Measurements from ENCODE around the gene NKX3-2. TPM values are rescaled to one million over a fixed set of nuclear protein-coding genes. Genes with fewer than 3 reads are reported as not detected.
"Not testable (repeated sequence)": the region's sequence is repeated elsewhere in the genome, so short reads cannot be mapped to it uniquely, and the experiment has no call there.

The NKX3-2 gene
- polyA plus RNA-seq = not detected

DNA sequence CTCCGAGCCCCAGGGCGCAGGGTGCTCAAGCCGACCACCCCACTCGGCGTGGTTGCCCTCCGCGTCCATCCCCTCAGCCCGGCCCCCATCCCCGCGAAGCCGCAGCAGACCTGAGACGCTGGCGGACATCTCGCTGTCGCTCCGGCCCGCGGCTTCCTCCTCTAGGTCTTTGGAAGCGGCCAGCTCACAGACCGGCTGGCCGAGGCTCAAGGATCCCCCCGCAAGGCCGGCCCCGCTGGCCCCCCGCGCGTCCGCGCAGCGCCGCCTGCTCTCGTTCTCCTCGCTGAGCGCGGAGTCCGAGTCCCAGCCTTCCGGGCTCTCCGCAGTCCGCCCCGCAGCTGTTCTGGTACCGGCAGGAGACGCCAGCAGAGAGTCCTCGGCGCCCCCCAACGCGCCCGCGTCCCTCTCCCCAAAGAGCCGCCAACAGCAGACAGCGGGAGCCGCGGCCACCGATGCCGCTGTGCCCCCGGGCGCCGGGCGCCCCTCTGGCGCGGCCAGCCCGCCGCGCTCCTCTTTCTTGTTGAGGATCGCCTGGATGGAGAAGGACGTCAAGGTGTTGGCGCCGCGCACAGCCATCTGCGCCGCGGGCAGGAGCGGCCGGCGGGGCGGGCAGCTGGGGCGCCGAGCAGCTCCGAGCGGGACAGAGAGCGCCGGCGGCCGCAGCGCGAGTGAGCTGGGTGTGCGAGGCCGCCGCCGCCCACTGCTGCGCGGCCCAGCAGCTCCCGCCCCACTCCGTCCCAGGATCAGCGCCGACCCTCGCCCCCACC, at the start of gene NKX3-2:
Gene NKX3-2, minus strand, starts transcription at position 670 of the 767 bp plus-strand sequence. Its CDS starts 94 bp downstream, at position 576.
- Mint-ChIP-seq H3K4me1 (peaks cover 33 to 48% of the 10 kb centered on the region in 2 donors), H3K27ac (no peak within 1 kb of the TSS), H3K36me3 (peaks cover 0 to 3% (median 3%) of the 10 kb centered on the region in 3 donors), H3K9me3 (peaks cover 0 to 19% (median 3%) of the 10 kb centered on the region in 6 donors), H3K27me3 (ENCODE audit: low read depth in 3 of 3) (peaks cover 44 to 64% (median 62%) of the 10 kb centered on the region in 3 donors), H3K4me3 (peak within 1 kb of the TSS; percentile 77 to 87 (median 83))
- no peak for DNase-seq

DNA sequence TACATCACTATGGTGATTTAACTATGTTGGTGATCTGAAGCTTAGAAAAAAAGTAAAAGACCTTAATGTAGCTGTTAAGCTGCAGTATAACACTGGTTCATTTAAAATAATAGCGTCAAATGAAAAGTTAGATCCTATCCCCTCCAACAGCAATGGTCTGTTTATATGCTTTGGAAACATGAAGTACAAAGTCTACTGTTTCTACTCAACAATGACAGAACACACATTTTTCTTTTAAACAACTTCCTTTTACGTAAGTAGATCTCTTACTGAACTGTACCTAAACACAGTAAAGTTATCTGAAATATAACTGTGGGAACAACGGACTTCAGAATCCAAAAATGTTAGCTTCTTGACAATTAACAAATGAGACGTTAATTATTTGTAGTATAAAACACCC, 47.9 kb upstream of the NKX3-2 start:
- no peak overlapping the region for H3K27ac Mint-ChIP-seq
- no peaks in the 10 kb centered on the region for H3K4me1 Mint-ChIP-seq
- H3K9me3 Mint-ChIP-seq = no peaks in the 10 kb centered on the region
- DNase-seq = no peak
- peaks cover 32 to 56% (median 34%) of the 10 kb centered on the region in 3 donors for H3K36me3 Mint-ChIP-seq
- no peaks in the 10 kb centered on the region for H3K27me3 Mint-ChIP-seq (ENCODE audit: low read depth in 3 of 3)
- H3K4me3 Mint-ChIP-seq = no peak overlapping the region

GRCh38 chr4:13590766-13591165, 46.5 kb upstream of the NKX3-2 start:
- H3K4me3 Mint-ChIP-seq = no peak overlapping the region
- peak overlapping the region in 1 of 6 donors; percentile 17 for H3K27ac Mint-ChIP-seq
- H3K36me3 Mint-ChIP-seq = peaks cover 33 to 54% (median 42%) of the 10 kb centered on the region in 3 donors
- no peaks in the 10 kb centered on the region for H3K4me1 Mint-ChIP-seq
- no peak for DNase-seq
- H3K9me3 Mint-ChIP-seq = no peaks in the 10 kb centered on the region
- H3K27me3 Mint-ChIP-seq (ENCODE audit: low read depth in 3 of 3) = peaks cover 0 to under 1% (median 0%) of the 10 kb centered on the region in 3 donors

GRCh38 chr4:13588954-13589353, 44.6 kb upstream of the NKX3-2 start:
- DNase-seq = no peak
- H3K4me3 Mint-ChIP-seq = no peak overlapping the region
- H3K9me3 Mint-ChIP-seq = no peaks in the 10 kb centered on the region
- peaks cover 43 to 56% (median 48%) of the 10 kb centered on the region in 3 donors for H3K36me3 Mint-ChIP-seq
- peaks cover 0 to 2% (median 0%) of the 10 kb centered on the region in 3 donors for H3K27me3 Mint-ChIP-seq (ENCODE audit: low read depth in 3 of 3)
- H3K4me1 Mint-ChIP-seq = peaks cover 6 to 8% of the 10 kb centered on the region in 2 donors
- H3K27ac Mint-ChIP-seq = peak overlapping the region in 1 of 6 donors; percentile 34

DNA sequence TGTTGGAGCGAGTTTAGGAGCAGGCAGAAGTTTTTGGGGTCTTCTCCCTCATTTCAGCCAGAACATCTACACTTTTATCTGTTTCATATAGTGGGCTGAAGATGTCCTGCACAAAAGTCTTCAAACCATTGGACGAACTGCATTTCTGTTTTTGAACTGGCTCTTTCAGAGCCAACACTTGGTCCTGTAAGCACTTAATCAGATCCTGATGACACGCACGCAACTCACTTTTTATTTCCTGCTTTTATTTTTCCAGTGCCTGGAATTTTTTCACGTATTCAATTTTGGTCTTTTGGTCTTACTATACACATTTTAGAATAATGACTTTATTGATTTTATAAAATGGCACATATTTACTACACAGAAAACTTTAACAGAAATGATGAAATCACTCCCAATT, 40.2 kb upstream of the NKX3-2 start:
- peak overlapping the region in 1 of 6 donors; percentile 8 for H3K27ac Mint-ChIP-seq
- peaks cover 44 to 70% (median 55%) of the 10 kb centered on the region in 3 donors for H3K36me3 Mint-ChIP-seq
- no peak for DNase-seq
- H3K27me3 Mint-ChIP-seq (ENCODE audit: low read depth in 3 of 3) = peaks cover 0 to 2% (median 2%) of the 10 kb centered on the region in 3 donors
- no peak overlapping the region for H3K4me3 Mint-ChIP-seq
- H3K9me3 Mint-ChIP-seq = no peaks in the 10 kb centered on the region
- peaks cover 10 to 14% of the 10 kb centered on the region in 2 donors for H3K4me1 Mint-ChIP-seq

- Mint-ChIP-seq H3K36me3 (peaks cover 28 to 60% (median 48%) of the 10 kb centered on the region in 3 donors), H3K4me3 (no peak overlapping the region), H3K9me3 (no peaks in the 10 kb centered on the region), H3K27ac (no peak overlapping the region), H3K27me3 (ENCODE audit: low read depth in 3 of 3) (peaks cover 0 to 2% (median 0%) of the 10 kb centered on the region in 3 donors), H3K4me1 (peaks cover 10 to 14% of the 10 kb centered on the region in 2 donors)
- no peak for DNase-seq
These were observed 35.7 kb upstream of the NKX3-2 start for GRCh38 chr4:13580036-13580435.

DNA sequence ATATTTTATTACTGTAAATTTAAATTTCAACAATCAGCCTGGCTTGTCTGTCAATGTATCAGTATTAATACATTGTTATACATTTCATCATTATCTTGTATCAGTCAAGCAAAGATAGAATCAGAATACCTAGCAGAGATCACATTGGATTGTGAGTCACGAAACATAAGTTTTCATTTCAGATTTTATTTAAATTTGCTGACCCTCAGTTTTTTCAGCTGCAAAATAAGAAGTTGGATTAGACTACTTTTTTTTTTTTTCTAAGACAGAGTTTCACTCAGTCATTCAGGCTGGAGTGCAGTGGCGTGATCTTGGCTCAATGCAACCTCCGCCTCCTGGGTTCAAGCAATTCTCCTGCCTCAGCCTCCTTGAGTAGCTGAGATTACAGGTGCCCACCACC, 33.4 kb upstream of the NKX3-2 start:
- H3K27ac Mint-ChIP-seq = no peak overlapping the region

GRCh38 chr4:13570916-13571315, 26.6 kb upstream of the NKX3-2 start:
- Mint-ChIP-seq H3K4me1 (no peaks in the 10 kb centered on the region), H3K27me3 (ENCODE audit: low read depth in 3 of 3) (peaks cover 0 to 2% (median 0%) of the 10 kb centered on the region in 3 donors), H3K27ac (no peak overlapping the region), H3K9me3 (no peaks in the 10 kb centered on the region), H3K4me3 (no peak overlapping the region), H3K36me3 (peaks cover 48 to 53% (median 52%) of the 10 kb centered on the region in 3 donors)
- no peak for DNase-seq

More for the DNA sequence above, 33.4 kb upstream of the NKX3-2 start:
- H3K9me3 Mint-ChIP-seq = no peaks in the 10 kb centered on the region
- H3K4me3 Mint-ChIP-seq = no peak overlapping the region
- no peaks in the 10 kb centered on the region for H3K4me1 Mint-ChIP-seq
- no peak for DNase-seq
- peaks cover 0 to 2% (median under 1%) of the 10 kb centered on the region in 3 donors for H3K27me3 Mint-ChIP-seq (ENCODE audit: low read depth in 3 of 3)
- peaks cover 27 to 61% (median 47%) of the 10 kb centered on the region in 3 donors for H3K36me3 Mint-ChIP-seq

DNA sequence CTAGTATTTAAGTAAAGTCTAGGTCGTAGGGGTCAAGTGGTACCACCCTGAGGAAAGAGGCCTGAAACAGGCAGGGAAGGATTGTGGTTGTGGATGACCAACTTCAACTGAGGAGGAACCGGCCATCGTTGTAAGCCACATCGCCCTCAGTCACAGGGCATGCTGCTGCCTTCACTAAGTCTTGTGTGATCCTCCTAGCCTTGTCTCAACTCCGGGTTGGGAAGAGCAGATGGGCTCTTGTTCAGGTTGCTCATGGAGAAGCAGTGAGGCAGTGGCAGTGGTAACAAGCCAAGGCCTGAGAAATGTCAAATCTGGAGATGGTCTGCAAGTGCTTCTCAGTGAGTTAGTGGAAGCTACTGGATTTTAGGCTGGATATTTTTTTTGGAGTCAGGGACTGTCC, 22.8 kb upstream of the NKX3-2 start:
- Mint-ChIP-seq H3K4me3 (no peak overlapping the region), H3K27ac (no peak overlapping the region), H3K9me3 (no peaks in the 10 kb centered on the region), H3K36me3 (peaks cover 40 to 42% (median 42%) of the 10 kb centered on the region in 3 donors), H3K4me1 (no peaks in the 10 kb centered on the region), H3K27me3 (ENCODE audit: low read depth in 3 of 3) (no peaks in the 10 kb centered on the region)
- no peak for DNase-seq

- H3K27me3 Mint-ChIP-seq (ENCODE audit: low read depth in 3 of 3) = peaks cover 0 to 2% (median 0%) of the 10 kb centered on the region in 3 donors
- peaks cover 13 to 24% (median 15%) of the 10 kb centered on the region in 3 donors for H3K36me3 Mint-ChIP-seq
- no peak for DNase-seq
- no peak overlapping the region for H3K4me3 Mint-ChIP-seq
- H3K9me3 Mint-ChIP-seq = peaks cover 0 to 2% (median 0%) of the 10 kb centered on the region in 6 donors
- no peaks in the 10 kb centered on the region for H3K4me1 Mint-ChIP-seq
- no peak overlapping the region for H3K27ac Mint-ChIP-seq
These were observed 18.6 kb upstream of the NKX3-2 start for GRCh38 chr4:13562876-13563275.

GRCh38 chr4:13561673-13562072, 17.4 kb upstream of the NKX3-2 start:
- Mint-ChIP-seq H3K4me1 (no peaks in the 10 kb centered on the region), H3K27me3 (ENCODE audit: low read depth in 3 of 3) (peaks cover 3 to 9% (median 4%) of the 10 kb centered on the region in 3 donors), H3K9me3 (peaks cover 0 to 2% (median 0%) of the 10 kb centered on the region in 6 donors), H3K4me3 (no peak overlapping the region), H3K36me3 (peaks cover 9 to 25% (median 11%) of the 10 kb centered on the region in 3 donors), H3K27ac (no peak overlapping the region)
- no peak for DNase-seq

- H3K27me3 Mint-ChIP-seq (ENCODE audit: low read depth in 3 of 3) = peaks cover 3 to 11% (median 5%) of the 10 kb centered on the region in 3 donors
- not testable (repeated sequence) for H3K9me3 Mint-ChIP-seq, H3K4me1 Mint-ChIP-seq, H3K4me3 Mint-ChIP-seq, H3K27ac Mint-ChIP-seq, DNase-seq
- peaks cover 0 to 14% (median 3%) of the 10 kb centered on the region in 3 donors for H3K36me3 Mint-ChIP-seq
These were observed 15.8 kb upstream of the NKX3-2 start for GRCh38 chr4:13560111-13560510.

DNA sequence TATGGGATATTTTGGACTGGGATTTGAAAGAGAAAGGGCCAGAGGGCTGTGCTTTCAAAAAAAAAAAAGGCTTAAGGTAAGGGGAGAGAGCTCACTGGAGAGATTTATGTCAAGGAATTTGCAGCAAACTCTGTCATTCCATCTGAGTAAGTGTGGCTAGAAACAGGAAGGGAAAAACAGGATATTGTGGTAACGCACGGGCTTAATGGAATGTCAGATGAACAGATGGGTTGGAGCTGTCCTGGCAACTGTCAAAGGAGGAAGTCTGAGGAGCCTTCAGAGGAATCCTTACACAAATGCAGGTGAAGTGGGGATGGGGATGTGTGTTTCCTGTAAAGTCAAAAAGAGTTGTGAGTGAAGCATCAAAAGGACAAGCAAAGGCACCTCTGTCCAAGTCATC, 15.1 kb upstream of the NKX3-2 start:
- Mint-ChIP-seq H3K4me1 (no peaks in the 10 kb centered on the region), H3K27ac (no peak overlapping the region), H3K27me3 (ENCODE audit: low read depth in 3 of 3) (peaks cover 3 to 11% (median 5%) of the 10 kb centered on the region in 3 donors), H3K9me3 (peaks cover 0 to 2% (median 0%) of the 10 kb centered on the region in 6 donors), H3K36me3 (peaks cover 0 to 14% (median 0%) of the 10 kb centered on the region in 3 donors), H3K4me3 (no peak overlapping the region)
- no peak for DNase-seq

- no peak for DNase-seq
- H3K36me3 Mint-ChIP-seq = peaks cover 0 to 14% (median 0%) of the 10 kb centered on the region in 3 donors
- H3K27ac Mint-ChIP-seq = no peak overlapping the region
- peaks cover 3 to 11% (median 5%) of the 10 kb centered on the region in 3 donors for H3K27me3 Mint-ChIP-seq (ENCODE audit: low read depth in 3 of 3)
- no peaks in the 10 kb centered on the region for H3K4me1 Mint-ChIP-seq
- H3K4me3 Mint-ChIP-seq = no peak overlapping the region
- peaks cover 0 to 2% (median 0%) of the 10 kb centered on the region in 6 donors for H3K9me3 Mint-ChIP-seq
These were observed 14.6 kb upstream of the NKX3-2 start for GRCh38 chr4:13558881-13559280.

Data from immature natural killer cell (primary cell).